ENCODE data around the gene CLDN7.

The CLDN7 gene

GRCh38 chr17:7239091-7240027 lies 22.9 kb downstream of the CLDN7 start, which contains the start of gene PHF23:
TSS of gene PHF23 (minus strand) at chr17:7239457. CDS start at chr17:7239279, 178 bp downstream.
- Histone ChIP-seq H3K27ac (peak within 1 kb of the TSS; percentile 95), H3K36me3 (ENCODE audit: insufficient read depth, low read length) (peaks cover 49% of the 10 kb centered on the region), H3K9me3 (ENCODE audit: low read depth, low read length) (no peaks in the 10 kb centered on the region), H3K9ac (ENCODE audit: insufficient read length) (peak within 1 kb of the TSS; percentile 95), H3K4me3 (peak within 1 kb of the TSS; percentile 95)
- no peak for TF ChIP-seq FOXP2 (optimal IDR thresholded peaks at IDR 0.05; ENCODE audit: control extremely low read depth, extremely low read length, insufficient read depth)
- TF ChIP-seq EZH2 (IDR thresholded peaks at IDR 0.05) = no peak
- TF ChIP-seq POLR2AphosphoS5 (IDR thresholded peaks at IDR 0.05; ENCODE audit: borderline replicate concordance, low read depth, low read length) = peak; percentile 47; the same call in 1 of the 2 replicates
- DNase-seq (ENCODE audit: low read depth, low spot score) = peak; percentile 82

- Histone ChIP-seq H3K4me3 (peak overlapping the region; percentile 95), H3K9me3 (ENCODE audit: low read depth, low read length) (no peaks in the 10 kb centered on the region), H3K27ac (peak overlapping the region; percentile 95), H3K36me3 (ENCODE audit: insufficient read depth, low read length) (peaks cover 42% of the 10 kb centered on the region), H3K9ac (ENCODE audit: insufficient read length) (peak overlapping the region; percentile 95)
- DNase-seq (ENCODE audit: low read depth, low spot score) = no peak
- TF ChIP-seq FOXP2 (optimal IDR thresholded peaks at IDR 0.05; ENCODE audit: control extremely low read depth, extremely low read length, insufficient read depth) (no peak), EZH2 (IDR thresholded peaks at IDR 0.05) (no peak), POLR2AphosphoS5 (IDR thresholded peaks at IDR 0.05; ENCODE audit: borderline replicate concordance, low read depth, low read length) (no peak)
Measured at GRCh38 chr17:7238420-7239090, 23.7 kb downstream of the CLDN7 start.

- Histone ChIP-seq H3K9me3 (ENCODE audit: low read depth, low read length) (no peaks in the 10 kb centered on the region), H3K9ac (ENCODE audit: insufficient read length) (peak overlapping the region; percentile 95), H3K4me3 (peak overlapping the region; percentile 95), H3K36me3 (ENCODE audit: insufficient read depth, low read length) (peaks cover 42% of the 10 kb centered on the region), H3K27ac (peak overlapping the region; percentile 95)
- TF ChIP-seq EZH2 (IDR thresholded peaks at IDR 0.05) (no peak), POLR2AphosphoS5 (IDR thresholded peaks at IDR 0.05; ENCODE audit: borderline replicate concordance, low read depth, low read length) (peak; percentile 46; the same call in 1 of the 2 replicates)
- no peak for DNase-seq (ENCODE audit: low read depth, low spot score)
Measured at GRCh38 chr17:7237761-7238419, 24.4 kb downstream of the CLDN7 start.

- Histone ChIP-seq H3K9me3 (ENCODE audit: low read depth, low read length) (no peaks in the 10 kb centered on the region), H3K9ac (ENCODE audit: insufficient read length) (peak overlapping the region; percentile 95), H3K27ac (peak overlapping the region; percentile 95), H3K4me3 (peak overlapping the region; percentile 95), H3K36me3 (ENCODE audit: insufficient read depth, low read length) (peaks cover 42% of the 10 kb centered on the region)
- no peak for TF ChIP-seq FOXP2 (optimal IDR thresholded peaks at IDR 0.05; ENCODE audit: control extremely low read depth, extremely low read length, insufficient read depth)
- TF ChIP-seq POLR2AphosphoS5 (IDR thresholded peaks at IDR 0.05; ENCODE audit: borderline replicate concordance, low read depth, low read length) = no peak
- no peak for TF ChIP-seq EZH2 (IDR thresholded peaks at IDR 0.05)
- DNase-seq (ENCODE audit: low read depth, low spot score) = no peak
Measured at GRCh38 chr17:7237266-7237760, 25.0 kb downstream of the CLDN7 start.

- DNase-seq (ENCODE audit: low read depth, low spot score) = no peak
- Histone ChIP-seq H3K9ac (ENCODE audit: insufficient read length) (peak overlapping the region; percentile 95), H3K27ac (peak overlapping the region; percentile 95), H3K9me3 (ENCODE audit: low read depth, low read length) (no peaks in the 10 kb centered on the region), H3K4me3 (peak overlapping the region; percentile 95; the same call in 1 of the 2 replicates), H3K36me3 (ENCODE audit: insufficient read depth, low read length) (peaks cover 42% of the 10 kb centered on the region)
- TF ChIP-seq FOXP2 (optimal IDR thresholded peaks at IDR 0.05; ENCODE audit: control extremely low read depth, extremely low read length, insufficient read depth) (no peak), POLR2AphosphoS5 (IDR thresholded peaks at IDR 0.05; ENCODE audit: borderline replicate concordance, low read depth, low read length) (no peak), EZH2 (IDR thresholded peaks at IDR 0.05) (no peak)
Measured at GRCh38 chr17:7236808-7237207, 25.5 kb downstream of the CLDN7 start.

GRCh38 chr17:7235693-7236665 lies 26.3 kb downstream of the CLDN7 start:
- Histone ChIP-seq H3K27ac (peak overlapping the region; percentile 95; the same call in 1 of the 2 replicates), H3K36me3 (ENCODE audit: insufficient read depth, low read length) (peaks cover 40% of the 10 kb centered on the region), H3K9ac (ENCODE audit: insufficient read length) (no peak overlapping the region), H3K4me3 (no peak overlapping the region), H3K9me3 (ENCODE audit: low read depth, low read length) (no peaks in the 10 kb centered on the region)
- DNase-seq (ENCODE audit: low read depth, low spot score) = no peak
- TF ChIP-seq FOXP2 (optimal IDR thresholded peaks at IDR 0.05; ENCODE audit: control extremely low read depth, extremely low read length, insufficient read depth) = no peak
- no peak for TF ChIP-seq EZH2 (IDR thresholded peaks at IDR 0.05)
- TF ChIP-seq POLR2AphosphoS5 (IDR thresholded peaks at IDR 0.05; ENCODE audit: borderline replicate concordance, low read depth, low read length) = no peak
